Left kidney (tissue), 2 donors: ENCODE data around the gene CACNA1D. TPM values are rescaled to one million over a fixed set of nuclear protein-coding genes. Genes with fewer than 3 reads are reported as not detected.

Experiments
- DNase-seq: peaks from one replicate; pipeline ENCODE4 v3.0.0-alpha.2; 2013
- polyA plus RNA-seq: library from polyadenylated mRNA; unstranded; fragments of 120-200 nt; gene quantifications from one replicate; pipeline ENCODE4 v1.2.1, GENCODE V29; 2013; ENCODE audit not compliant: insufficient read length

The CACNA1D gene
- polyA plus RNA-seq, 1 donor, result 21.9 TPM

DNA sequence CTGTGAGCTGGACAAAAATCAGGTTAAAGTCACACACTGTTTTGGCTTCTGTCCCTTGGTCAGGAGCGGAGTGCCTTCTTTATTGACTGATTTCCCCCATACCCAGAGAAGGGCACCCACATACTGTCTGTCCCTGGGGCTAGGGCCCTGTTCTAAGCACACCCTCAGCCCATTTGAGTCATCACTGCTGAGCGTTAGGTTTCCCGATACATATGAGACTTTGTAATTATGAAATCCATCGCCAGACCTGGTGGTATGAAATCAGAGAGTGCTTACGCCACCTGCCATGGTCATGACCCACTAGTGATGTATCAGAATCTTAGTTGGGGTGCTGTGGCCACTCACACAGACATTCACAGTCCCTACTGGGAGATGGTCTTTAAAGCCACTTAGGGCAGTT lies 255.0 kb downstream of the CACNA1D start:
- DNase-seq, result no peak

DNA sequence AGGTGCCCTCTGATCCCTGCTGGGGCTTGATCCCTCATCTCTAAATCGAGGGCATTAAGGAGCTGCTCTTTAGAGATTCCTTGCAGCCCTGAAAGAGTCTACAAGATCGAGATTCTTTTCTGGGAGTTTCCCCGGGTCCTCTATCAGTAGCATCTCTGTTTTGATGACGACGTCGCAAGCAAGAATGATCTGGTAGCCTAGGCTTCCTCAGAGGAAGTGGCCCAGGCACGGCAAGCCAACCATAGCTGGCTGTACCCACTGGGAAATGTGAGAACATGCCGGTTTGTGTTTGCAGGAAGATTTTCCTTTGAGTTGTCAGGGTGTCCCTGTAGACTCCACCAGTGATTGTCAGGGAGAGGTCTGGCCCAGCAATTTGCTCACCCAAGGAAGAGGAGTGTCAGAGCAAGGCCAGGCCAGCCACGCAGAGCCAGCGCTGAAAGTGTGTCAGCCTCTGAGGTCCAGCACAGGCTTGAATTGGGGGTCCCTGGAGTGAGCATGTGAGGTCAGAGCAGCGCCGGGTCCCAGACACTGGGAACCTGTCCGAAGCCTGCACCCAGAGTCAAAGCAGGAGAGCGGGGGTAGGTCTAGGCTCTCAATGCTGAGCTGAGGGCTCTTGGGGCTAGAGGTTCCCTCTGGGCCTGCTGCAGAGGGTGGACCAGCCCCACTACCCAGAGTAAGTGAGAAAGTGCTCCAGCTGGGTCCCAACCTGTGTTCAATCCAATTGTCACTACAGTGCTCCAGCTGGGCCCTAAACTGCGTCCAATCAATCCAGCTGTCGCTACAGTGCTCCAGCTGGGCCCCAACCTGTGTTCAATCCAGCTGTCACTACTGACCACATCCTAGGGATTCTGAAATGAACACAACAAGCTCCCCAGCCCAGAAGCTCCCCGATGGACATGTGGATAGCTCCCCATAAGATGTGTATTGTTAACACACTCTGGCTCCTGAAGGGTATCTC lies 256.1 kb downstream of the CACNA1D start:
- no peak for DNase-seq

DNA sequence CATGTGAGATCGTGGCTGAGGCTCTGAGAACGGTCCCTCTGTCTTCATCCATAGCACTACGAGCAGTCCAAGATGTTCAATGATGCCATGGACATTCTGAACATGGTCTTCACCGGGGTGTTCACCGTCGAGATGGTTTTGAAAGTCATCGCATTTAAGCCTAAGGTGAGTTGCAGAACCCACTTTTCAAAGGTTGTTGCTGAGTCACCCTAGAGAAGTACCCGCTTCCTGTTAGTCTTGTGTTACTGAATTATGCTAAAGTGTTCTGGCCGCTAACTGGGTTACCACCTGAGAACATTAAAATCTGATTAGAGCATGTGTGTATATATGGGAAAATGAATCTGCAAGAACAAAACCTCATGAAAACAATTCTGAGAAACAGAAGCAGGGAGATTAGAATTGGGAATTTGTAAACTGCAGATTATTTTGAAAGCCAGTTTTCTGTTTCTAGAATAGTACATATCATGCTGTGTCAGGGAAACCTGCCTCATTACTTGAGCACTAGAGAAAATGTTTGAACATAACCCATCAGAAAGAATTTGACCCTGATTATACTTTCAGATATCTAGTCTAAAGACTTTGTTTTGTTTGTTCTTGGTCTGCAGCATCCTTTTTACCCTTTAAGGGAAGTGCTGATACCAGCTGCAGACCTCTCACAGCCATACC lies 259.2 kb downstream of the CACNA1D start:
- no peak for DNase-seq

DNA sequence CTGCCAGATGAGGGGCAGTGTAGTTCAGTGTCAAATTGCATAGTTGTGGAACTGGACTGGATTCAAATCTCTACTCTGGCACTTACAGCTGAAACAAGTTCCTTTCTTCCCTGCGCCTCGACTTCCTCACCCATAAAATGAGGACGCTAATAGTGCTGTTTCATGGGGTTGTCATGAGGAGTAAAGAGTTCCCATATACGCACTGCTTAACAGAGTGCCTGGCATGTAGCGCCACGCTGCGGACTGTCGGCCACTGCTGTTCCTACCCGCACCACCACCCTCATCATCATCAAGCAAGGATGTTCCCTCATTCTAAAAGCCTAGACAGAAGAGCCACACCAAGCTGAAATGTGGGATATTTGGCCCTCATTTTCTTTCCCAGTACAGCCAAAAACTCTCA lies 259.9 kb downstream of the CACNA1D start:
- DNase-seq, result no peak

DNA sequence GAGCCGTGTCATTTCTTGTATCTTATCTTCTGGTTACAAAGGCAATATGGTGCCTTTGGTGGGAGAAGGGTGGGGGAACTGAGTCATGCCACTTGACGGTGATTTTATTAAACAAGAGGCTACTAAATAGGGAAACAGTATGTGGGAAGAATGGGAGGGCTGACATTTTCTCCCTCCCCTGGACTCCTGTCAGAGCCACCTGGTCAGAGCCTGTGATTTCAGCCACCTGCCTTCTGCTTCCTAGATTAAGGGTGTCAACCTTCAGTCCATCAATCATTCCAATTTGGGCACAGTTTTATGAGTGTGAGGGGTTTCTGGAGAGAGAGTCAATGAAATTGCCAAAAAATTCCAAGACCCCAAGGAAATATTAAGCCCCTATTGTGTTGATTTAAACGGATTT lies 264.4 kb downstream of the CACNA1D start:
- no peak for DNase-seq

DNA sequence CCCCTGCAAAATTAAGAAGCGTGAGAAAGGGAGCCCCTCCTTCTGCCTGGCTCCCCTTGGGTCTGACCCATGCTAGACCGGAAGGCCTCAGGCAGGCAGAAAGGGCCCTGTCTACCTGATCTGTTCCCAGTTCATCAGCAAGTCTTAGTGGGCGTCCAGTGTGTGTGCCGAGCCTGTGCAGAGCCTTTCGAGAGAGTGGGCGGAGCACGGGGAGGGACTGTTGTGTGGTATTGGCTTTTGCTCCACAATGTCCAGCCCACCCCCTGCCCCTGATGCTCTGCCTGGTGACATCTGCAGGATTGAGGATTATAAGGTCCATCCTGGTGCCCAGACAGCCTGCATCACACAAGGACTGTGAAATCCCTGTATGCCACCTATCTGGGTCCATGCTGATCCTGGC lies 268.9 kb downstream of the CACNA1D start:
- no peak for DNase-seq

DNA sequence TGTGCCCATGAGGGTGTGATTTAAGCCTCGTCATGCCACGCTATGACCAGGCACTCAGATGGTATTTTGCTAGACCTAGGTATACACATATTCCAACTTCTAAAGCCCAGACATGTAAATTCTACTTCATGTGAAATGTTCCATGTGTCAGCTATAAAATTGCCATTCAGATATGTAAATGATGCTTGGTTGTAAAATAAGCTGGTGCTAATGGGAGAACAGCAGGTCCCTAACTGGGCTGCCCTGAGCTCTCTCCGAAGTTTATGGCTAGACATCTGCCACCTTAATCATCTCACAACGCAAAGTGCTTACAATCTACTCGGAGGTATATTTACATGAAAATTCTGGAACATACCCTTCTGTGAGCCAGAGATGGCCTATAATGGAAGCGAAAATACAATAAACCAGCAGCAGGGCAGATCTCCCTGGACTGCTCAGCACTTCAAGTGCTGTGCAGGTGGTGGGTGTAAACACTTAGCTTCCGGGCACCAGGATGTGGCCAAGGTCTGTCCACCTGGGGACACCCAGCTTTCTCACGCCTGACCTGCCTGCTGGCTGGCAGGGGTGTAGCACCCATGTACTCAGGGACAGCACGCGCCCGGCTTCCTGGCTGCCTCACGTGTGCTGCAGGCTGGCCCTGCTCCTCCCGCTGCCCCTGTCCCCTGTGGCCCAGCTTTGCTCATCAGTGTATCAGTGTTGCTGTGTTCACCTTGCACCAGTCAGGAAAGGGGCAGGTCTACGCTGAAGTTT lies 269.8 kb downstream of the CACNA1D start:
- no peak for DNase-seq

DNA sequence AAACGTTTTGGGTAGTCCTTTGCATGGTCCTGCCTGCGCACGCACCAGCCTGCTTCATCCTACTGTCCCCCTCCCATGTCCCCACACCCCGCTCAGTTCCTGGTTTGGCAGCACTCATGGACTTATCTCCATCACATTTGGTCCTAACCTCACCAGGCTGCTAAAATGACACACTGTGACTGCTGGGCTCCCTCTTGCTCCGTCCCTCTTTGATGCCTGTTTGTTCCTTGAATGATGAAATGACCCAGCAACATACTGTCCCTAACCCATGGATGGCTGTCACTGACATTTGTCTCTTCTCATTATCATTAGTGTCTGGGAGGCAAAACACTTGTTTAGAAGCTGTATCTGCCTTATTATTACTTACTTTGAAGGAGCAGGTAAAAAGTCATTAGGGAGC lies 271.3 kb downstream of the CACNA1D start:
- no peak for DNase-seq

DNA sequence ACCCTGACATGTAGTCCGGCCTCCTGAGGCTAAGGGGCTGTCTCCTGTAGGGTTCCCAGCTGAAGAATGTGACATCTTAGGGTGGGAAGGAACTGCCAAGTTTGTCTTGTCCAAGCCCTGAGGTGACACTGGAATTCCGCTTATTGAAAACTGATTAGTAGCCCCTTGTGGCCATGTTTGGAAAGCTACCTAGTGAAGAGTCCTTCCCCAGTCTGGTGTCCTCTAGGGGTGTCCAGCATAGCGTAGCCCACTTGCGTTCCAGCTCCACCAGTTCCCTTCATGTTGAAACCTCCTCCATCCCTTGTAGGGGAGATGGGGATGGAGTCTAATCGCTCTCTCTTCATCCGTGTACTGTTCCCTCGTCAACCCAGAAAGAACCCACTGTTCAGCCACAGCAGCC lies 272.3 kb downstream of the CACNA1D start:
- DNase-seq, result no peak

DNA sequence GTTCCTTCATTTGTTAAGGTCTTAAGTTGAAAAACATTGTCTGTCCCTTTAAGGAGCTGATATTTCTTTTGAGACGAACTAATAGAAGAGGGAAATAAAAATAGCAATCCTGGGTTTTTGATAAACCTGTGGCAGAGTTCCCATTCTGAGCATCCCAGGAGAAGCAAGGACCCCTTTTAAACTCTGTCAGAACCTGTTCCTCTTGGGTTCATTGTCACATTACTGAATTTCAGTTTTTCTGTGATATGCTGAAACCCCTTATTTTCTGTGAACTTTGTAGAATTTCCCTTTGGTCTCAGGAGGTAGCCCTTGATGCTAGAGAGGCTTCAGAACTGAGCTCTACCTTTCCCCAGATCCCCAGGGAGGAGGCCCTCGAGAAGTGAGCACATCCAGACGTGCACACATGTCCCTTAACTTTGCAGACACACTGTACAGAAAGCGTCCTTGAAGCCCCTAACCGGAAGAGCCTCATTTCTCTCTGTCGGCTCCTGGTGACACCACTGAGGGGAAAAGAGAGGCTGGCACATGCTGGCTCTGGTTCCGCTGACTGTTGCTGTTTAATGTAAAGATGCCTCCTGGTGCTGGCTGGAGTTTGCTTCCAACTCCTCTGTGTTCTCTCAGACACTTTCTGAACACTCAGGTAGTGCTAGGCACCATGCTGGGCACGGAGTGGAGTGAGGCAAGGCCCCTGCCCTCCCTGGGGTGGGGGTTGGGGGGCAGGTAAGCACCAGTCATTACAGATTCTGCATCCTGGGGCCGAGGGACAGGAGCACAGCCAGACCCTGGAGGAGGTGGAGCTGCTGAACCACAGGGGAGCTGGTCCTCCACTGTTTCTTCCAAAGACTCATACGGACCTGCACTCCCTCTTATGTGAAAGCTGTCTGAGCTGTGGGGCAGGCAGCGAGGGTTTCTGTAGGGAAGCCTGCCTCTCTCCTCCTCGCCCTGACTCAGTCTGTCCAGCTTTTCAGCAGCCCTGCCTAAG lies 274.4 kb downstream of the CACNA1D start:
- no peak for DNase-seq

DNA sequence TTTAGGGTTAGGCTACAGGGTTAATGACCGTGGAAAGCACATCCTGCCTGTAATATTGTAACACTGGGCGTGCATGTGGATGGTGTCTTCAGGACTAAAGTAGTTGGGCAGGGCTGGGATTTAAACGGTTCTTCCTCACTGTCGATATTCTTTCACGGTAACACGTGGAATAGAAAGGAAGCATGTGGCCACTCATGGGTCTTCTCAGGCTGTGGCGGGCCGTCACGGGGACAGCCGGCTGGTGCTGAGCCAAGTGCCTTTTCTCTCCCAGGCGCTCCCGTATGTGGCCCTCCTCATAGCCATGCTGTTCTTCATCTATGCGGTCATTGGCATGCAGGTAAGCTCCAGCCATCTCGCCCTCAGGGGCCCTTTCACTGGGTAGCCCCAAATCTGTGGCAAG lies 278.2 kb downstream of the CACNA1D start:
- no peak for DNase-seq

DNA sequence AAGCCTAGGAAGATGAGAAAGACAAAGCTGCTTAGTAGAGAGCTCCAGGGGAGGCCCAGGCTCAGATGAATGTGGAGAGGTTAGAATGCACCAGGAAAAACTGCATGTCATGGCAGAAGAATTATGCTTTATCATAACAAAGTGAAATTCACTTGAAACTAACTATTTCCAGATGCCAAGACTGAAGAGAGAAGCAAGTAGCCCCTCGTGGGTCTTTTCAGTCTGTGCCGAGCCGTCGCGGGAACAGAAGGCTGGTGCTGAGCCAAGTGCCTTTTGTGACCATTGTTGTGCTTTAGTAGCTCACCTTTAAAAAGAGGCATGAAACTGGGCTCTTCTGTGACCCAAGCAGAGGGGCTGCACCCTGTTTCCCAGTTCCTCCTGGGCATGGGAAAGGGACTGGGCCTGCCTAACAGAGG lies 278.6 kb downstream of the CACNA1D start:
- DNase-seq, result no peak

DNA sequence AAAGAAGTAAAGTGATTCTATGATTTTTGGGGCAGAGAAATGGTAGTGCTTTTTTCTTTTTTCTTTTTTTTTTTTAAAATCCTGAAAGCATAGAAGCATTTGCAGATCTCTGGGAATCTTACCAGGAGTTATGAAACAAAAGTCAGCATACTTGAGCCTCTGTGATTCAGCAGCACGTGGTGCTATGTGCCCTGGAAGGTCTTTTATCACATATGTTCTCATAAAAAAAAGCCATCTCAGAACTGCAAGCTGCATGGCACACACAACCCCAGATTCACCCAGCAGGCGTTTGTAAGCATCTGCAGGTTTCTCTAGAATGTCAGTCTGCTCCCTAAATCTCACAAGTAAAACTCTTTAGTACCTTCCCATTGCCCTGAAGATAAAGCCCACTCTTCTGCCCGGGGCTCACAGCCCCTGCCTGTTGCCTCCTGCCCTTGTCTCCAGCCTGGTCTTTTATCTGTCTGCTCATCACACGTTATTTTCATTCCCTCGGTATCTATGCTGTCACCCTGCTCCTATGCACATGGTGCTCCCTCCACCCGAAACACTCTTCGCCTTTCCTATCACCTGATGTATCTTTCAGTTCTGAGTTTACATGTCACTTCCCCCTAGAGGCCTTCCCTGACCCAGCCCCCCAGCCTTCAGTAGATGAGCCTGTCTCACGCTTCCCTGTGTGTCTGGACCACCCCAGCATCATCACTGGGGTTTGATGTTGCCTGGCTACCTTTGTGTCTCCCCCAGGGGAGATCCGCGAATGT lies 279.4 kb downstream of the CACNA1D start:
- DNase-seq, result no peak

DNA sequence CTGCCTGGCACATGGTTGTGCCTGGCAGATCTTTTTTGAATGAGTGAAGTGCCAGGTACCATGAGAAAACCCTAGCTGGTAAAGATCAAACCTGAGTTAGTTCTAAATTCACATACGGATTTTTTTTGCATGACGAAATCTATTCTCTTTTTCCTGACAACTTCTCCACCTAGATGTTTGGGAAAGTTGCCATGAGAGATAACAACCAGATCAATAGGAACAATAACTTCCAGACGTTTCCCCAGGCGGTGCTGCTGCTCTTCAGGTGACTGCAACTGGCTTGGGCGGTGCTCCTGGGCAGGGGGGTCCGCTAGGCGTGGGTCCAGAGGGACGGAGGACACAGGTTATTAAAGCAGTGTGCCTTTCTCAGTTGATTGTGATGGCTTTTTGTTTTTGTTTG lies 280.0 kb downstream of the CACNA1D start:
- no peak for DNase-seq

DNA sequence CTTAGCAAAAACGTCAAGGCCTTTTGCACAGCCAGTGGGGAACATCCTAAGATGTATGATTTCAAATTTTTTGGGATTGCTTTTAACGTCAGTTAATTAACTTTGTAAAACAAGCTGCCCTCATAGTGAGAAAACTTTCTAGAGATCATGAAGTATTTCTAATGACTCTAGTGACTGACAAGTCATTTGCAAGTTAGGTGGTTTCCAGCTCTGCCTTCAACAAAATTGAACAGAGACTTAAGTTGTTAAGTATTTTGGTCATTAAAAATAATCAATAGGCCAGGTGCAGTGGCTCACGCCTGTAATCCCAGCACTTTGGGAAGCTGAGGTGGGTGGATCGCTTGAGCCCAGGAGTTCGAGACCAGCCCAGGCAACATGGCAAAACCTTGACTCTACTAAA lies 280.6 kb downstream of the CACNA1D start:
- DNase-seq, result no peak

DNA sequence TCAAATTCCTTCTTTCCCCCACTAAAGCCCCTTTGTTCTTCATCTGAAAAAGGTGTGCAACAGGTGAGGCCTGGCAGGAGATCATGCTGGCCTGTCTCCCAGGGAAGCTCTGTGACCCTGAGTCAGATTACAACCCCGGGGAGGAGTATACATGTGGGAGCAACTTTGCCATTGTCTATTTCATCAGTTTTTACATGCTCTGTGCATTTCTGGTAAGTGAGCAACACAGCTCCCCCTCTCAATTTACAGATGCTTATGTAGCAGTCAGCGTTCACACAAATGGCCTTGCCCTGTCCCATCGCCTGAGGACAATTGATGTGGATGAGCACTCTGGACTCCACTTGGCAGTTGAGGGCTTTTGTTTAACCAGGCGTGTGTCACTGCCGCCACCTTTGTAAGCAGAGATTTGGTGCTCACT lies 281.4 kb downstream of the CACNA1D start:
- no peak for DNase-seq

DNA sequence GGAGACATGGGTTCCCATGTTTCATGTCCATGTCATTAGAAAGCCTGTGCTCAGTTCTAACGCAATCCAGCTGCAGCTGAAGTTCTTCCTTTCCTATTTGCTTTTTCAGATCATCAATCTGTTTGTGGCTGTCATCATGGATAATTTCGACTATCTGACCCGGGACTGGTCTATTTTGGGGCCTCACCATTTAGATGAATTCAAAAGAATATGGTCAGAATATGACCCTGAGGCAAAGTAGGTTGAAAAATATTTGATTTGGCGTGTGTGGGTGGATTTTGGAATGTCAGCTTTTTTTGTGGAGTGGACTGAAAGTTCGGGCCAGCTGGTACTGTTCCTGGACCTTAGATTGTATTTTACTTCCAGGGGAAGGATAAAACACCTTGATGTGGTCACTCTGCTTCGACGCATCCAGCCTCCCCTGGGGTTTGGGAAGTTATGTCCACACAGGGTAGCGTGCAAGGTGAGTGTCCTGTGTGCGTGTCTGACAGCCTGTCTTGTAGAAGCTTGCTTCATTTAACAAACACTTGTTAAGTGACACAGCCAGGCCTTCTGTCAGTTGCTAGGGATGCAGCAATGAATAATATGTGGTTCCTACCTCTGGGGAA lies 282.2 kb downstream of the CACNA1D start:
- DNase-seq, result no peak

DNA sequence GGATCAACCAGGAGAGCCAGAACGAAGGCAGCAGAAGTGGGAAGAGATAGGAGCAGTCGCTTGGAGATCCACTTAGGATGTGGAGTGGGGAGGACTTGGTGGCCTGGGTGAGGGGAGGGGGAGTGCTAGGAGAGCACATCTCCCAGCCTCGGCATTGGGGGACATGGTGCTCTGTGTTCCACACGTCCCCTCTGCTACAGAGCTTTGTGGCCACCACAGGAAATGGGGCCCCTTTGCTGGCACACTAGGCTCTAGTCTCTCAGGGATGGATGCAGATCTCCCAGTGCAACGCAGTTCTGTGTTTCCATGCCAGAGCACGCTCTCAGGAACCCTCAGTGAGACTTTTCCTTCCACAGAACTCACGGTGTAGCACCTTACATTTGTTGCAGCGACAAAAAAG lies 283.1 kb downstream of the CACNA1D start:
- DNase-seq, result no peak

DNA sequence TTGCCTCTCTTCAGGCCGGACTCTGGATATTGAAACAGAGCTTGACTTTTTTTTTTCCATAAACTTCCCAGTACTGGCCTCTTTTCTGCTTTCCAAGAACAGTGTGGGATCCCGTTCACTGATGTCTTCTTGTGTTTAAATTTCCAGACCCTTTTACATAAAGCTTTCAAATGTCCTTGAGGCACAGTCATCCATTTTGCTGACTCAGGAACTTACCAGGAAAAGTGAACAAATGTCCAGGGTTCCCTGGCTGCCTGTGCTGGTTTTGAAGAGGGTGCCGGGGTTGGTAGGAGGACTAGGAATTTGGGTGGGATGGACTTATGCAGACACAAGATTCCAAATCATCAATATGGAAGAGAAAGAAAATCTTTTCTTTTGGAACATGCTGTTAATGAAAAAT lies 283.7 kb downstream of the CACNA1D start:
- DNase-seq, result no peak

DNA sequence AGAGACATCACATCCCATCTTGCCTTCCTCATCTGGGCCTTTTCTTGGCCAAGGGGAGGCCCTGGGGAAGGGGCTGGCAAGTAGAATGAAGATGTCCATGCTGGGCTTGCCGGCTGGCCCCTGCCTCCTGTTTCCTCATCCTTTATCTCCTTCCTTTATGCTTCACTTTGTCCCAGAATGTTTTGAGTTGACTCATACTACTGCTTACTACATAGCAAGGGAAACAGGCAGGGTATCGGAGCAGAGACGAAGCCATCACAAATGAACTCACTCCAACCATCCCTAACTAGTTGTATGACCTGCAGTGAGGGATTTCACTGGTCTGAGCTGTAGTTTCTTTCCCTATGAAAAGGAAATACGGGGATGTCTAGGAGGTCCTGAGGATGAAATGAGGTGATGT lies 285.8 kb downstream of the CACNA1D start:
- DNase-seq, result no peak
